ENCODE data around the gene HELZ.
A peak's percentile ranks its signal among the peaks of the same experiment; 100 is the strongest.

Gene HELZ

GRCh38 chr17:67229109-67229955 lies 15.7 kb downstream of the HELZ start:
- DNase-seq (ENCODE audit: low spot score) = no peak

DNA sequence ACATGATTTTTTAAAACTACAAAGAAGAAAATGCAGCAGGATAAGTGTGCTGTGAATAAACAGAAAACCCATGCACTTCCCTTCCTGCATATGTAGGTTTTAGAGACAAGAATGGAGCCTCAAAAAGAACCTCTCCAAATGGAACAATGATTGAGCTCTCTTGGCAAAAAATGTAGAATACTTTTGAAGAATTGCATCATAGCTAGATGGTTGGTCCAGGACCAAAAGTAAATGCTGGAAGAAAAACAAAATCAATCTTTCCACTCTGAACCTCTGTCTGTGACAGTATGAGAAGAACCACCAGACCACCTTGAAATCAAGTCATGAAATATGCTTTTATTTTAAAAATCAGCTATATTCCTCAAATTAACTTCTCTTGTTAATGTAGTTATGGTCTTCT lies 17.5 kb downstream of the HELZ start:
- DNase-seq (ENCODE audit: low spot score) = no peak

DNA sequence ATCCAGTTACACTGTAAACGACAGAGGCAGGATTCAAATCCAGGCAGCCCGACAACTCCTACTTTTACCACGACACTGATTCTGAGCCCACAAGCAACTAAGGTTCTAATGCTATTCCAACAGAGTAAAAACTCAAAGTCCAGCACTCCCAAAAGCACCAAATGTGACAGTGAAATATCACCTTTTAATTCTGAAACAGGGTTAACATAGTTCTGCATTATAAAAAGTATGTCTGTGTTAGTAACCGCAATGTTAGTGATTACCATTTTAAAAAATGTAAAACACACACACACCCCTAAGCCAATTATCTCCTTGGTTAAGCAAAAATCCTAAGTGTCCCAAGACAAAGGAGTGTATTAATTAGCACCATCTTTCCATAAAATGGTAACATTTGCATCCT lies 19.7 kb downstream of the HELZ start:
- DNase-seq (ENCODE audit: low spot score) = no peak

DNA sequence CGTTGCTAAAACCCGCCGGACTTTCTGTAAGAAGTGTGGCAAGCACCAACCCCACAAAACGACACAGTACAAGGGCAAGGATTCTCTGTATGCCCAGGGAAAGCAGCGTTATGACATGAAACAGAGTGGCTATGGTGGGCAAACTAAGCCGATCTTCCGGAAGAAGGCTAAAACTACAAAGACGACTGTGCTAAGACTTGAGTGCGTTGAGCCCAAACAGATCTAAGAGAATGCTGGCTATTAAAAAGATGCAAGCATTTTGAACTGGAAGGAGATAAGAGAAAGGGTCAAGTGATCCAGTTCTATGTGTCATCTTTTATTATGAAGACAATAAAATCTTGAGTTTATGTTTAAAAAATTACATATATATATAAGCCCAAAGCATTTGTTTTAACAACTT lies 20.3 kb downstream of the HELZ start:
- DNase-seq (ENCODE audit: low spot score) = no peak

- no peak for DNase-seq (ENCODE audit: low spot score)
Observed at GRCh38 chr17:67223924-67224323, 21.1 kb downstream of the HELZ start.

DNA sequence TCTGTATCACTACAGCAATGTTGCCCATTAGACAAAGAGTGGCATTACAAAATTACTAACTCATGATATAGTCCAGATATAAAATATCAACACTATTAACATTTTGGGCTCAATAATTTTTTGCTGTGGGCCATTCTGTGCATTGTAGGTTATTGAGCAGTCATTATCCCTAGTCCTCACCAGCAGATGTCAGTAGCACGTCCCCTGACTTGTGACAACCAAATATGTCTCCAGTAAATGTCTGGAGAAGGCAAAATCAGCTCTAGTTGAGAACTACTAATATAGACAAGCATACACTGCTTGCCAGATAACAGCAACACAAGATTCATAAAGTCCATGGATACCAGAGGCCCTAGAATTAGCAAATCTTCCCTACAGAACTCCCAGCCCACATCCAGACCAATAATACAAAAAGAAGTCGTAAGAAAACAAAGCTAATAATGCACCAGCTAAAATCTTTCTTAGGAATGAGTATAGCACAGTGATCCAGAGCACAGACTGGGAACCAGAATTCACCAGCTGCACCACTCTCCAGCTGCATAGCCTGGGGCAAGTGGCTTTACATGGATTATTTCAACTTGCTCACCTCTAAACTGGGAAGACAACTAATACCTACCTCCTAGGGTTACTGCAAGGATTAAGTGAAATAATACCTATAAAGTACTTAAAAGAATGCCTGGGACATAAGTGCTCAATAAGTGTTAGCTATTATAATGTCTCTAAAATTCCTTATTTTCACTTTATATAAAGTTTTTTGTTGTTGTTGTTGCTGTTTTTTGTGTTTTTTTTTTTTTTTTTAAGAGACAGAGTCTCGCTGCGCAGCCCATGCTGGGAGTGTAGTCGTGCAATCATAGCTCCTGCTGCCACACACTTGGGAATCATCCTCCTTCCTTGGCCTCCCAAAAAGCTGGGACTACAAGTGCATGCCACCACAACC lies 23.7 kb downstream of the HELZ start:
- peak; percentile 50 for DNase-seq (ENCODE audit: low spot score)

DNA sequence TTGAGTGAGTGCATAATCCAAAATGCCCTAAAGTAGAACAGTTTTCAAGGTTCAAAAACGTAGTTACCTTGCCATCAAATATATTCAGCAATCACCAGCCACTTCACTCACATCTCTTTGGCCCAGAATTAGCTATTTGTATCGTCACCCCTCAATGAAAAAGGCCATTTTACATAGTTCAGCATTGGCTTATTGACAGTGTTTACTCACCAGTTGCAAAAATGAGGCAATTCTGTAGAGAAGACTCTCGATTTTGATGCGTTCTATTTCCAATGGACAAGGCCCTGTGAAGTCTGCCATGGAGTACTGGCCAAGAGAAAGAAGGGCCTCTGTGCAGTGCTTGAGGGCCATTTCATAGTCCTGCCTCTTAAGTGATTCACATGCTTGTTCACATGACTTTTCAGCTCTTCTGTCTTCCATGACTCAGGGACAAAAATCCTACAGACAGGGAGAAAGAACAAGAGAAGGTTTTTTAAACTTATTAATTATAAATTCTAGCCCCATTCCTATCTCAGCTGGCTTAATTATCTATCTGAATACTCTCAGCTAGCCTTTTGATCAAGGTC lies 26.5 kb downstream of the HELZ start:
- no peak for DNase-seq (ENCODE audit: low spot score)

GRCh38 chr17:67217446-67217845 lies 27.6 kb downstream of the HELZ start:
- no peak for DNase-seq (ENCODE audit: low spot score)

DNA sequence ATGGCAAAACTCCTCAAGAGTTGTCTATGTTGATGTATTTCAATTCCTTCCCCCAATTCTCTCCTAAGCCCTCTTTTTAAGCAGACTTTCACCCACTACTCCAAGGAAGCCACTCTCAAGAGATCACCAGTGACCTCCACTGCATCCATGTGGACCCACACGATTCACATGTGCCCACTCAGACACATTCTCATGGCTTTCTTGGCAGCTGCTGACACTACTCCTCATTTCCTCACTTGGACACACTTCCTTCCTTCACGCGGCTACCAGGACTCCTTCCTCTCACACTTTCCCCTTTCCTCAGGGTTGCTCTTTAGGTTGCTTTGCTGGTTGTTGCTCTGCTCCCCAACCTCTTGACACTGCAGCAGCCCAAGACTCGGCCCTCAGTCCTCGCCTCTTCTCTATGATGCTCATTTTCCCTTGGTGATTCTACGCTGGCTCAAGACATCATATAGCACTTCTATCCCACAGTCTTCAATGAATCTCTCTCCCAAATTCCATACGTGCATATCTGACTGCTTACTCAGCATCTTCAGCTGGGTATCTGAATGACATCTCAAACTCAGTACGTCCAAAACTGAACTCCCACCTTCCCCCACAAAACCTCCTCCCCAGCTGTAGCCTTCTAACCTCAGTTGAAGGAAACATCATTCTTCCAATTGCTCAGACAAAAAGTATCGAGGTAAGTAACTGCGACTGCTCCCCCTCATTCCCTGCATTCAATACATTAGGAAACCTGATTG lies 28.2 kb downstream of the HELZ start:
- no peak for DNase-seq (ENCODE audit: low spot score)

DNA sequence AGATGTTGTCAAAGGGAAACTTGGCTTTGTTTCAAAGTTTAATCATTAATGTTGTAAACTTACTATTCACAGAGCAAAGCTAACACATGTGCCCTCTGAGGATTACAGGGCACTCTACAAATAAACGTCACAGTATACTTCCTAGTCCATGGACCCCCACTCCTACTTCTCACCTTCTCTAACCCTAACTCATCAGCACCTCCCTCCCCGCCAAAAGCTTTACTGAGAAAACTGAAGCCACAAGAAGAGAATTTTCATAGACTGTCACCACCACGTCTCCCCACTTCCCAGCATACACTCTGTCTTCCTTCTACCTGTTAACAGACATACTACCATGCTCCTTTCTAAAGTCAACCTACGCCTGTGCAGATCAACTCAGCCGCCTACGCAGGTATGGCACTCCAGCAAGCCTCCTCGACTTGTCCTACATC lies 29.0 kb downstream of the HELZ start:
- no peak for DNase-seq (ENCODE audit: low spot score)

GRCh38 chr17:67212714-67213417 lies 32.1 kb downstream of the HELZ start:
- no peak for DNase-seq (ENCODE audit: low spot score)

- DNase-seq (ENCODE audit: low spot score) = no peak
Observed at GRCh38 chr17:67212231-67212630, 32.8 kb downstream of the HELZ start.

DNA sequence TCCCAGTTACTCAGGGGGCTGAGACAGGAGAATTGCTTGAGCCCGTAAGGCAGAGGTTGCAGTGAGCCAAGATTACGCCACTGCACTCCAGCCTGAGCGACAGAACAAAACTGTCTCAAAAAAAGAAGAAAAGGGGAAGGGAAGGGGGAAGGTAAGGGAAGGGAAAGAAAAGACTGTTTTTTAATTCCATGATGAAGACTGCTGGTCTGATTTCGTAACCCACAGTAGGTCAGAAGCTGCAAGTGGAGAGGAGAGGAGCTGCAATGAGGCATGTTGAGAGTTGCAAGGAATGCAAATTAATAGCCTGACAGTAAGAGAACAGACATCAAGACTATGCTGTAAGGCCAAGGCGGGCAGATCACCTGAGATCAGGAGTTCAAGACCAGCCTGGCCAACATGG lies 33.3 kb downstream of the HELZ start:
- DNase-seq (ENCODE audit: low spot score) = no peak

DNA sequence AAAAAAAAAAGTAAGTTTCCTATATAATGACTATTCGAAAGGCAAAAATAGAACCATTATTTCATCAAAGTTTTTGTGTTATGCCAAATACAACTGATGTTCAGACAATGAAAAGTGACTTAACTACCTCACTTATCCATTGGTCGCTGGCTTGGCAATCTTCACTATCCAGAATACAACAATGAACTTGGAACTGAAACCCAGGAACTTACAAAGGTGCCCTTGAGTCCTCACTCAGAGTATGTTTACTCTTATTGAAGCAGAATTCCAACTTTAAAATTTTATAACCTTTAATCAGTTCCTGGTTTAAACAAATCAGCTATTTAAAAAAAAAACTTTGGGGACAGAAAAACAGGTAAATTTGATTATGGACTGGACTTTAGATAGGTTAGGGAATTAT lies 34.1 kb downstream of the HELZ start:
- DNase-seq (ENCODE audit: low spot score) = no peak

GRCh38 chr17:67208232-67208631 lies 36.8 kb downstream of the HELZ start:
- no peak for DNase-seq (ENCODE audit: low spot score)

- no peak for DNase-seq (ENCODE audit: low spot score)
Observed at GRCh38 chr17:67203818-67204217, 41.2 kb downstream of the HELZ start.

DNA sequence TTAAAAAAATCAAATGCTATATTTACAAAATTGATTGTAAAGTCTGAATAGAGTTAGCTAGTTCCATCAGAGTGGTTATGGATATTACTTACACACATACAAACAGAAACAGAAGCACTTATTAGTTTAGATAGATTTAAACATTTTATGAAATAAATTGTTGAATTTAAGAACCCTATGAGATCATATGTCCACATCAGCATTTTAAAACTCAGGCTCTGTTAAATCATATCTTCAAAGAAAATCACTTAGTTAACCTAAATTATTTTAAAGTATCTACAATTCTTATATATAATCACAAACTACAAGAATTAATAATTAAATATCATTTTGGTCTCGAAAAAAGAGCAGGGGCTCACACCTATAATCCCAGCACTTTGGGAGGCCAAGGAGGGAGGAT lies 42.5 kb downstream of the HELZ start:
- no peak for DNase-seq (ENCODE audit: low spot score)

- no peak for DNase-seq (ENCODE audit: low spot score)
Observed at GRCh38 chr17:67200727-67201301, 44.2 kb downstream of the HELZ start.

GRCh38 chr17:67198131-67198530 lies 46.9 kb downstream of the HELZ start:
- DNase-seq (ENCODE audit: low spot score) = no peak

GRCh38 chr17:67197023-67197422 lies 48.0 kb downstream of the HELZ start:
- DNase-seq (ENCODE audit: low spot score) = peak; percentile 11

- no peak for DNase-seq (ENCODE audit: low spot score)
Observed at GRCh38 chr17:67196422-67196821, 48.6 kb downstream of the HELZ start.
